GM23248 (cell line): ENCODE measurements around the gene PREX1. TPM values are rescaled to one million over a fixed set of nuclear protein-coding genes. Genes with fewer than 3 reads are reported as not detected.

Source experiments
- DNase-seq: peaks from one replicate; pipeline ENCODE4 v3.0.0-alpha.2; 2015
- H2AFZ ChIP-seq: fragments of 200-600 bp; sonication (generic); 2 replicates; pipeline ENCODE4 v1.6.1; 2016; ENCODE audit warnings: antibody characterized with exemption
- H3F3A ChIP-seq: fragments of 200-600 bp; sonication (generic); 2 replicates; pipeline ENCODE4 v1.6.1; 2016; ENCODE audit warnings: mild to moderate bottlenecking, antibody characterized with exemption, mixed run types; ENCODE audit not compliant: insufficient read depth
- H3K27ac ChIP-seq: fragments of 200-600 bp; sonication (generic); 2 replicates; pipeline ENCODE4 v1.5.1; 2016; ENCODE audit warnings: mild to moderate bottlenecking
- H3K27me3 ChIP-seq: fragments of 200-600 bp; sonication (generic); replicated peaks from 2 replicates; pipeline ENCODE4 v1.6.1; 2016; ENCODE audit warnings: mild to moderate bottlenecking; ENCODE audit not compliant: insufficient read depth
- H3K36me3 ChIP-seq: fragments of 200-600 bp; sonication (generic); 2 replicates; pipeline ENCODE4 v1.6.1; 2016; ENCODE audit warnings: low read depth, mild to moderate bottlenecking
- H3K4me1 ChIP-seq: fragments of 200-600 bp; sonication (generic); 2 replicates; pipeline ENCODE4 v1.6.1; 2016; ENCODE audit warnings: mild to moderate bottlenecking; ENCODE audit not compliant: insufficient read depth
- H3K4me2 ChIP-seq: fragments of 200-600 bp; sonication (generic); one replicate; pipeline ENCODE4 v1.6.1; 2016; ENCODE audit warnings: mild to moderate bottlenecking; ENCODE audit not compliant: unreplicated experiment
- H3K4me3 ChIP-seq: fragments of 200-600 bp; sonication (generic); 2 replicates; pipeline ENCODE4 v1.5.1; 2016; ENCODE audit warnings: mild to moderate bottlenecking
- H3K79me2 ChIP-seq: fragments of 200-600 bp; sonication (generic); 2 replicates; pipeline ENCODE4 v1.6.1; 2016; ENCODE audit warnings: mild to moderate bottlenecking; ENCODE audit not compliant: insufficient read depth
- H3K9ac ChIP-seq: fragments of 200-600 bp; sonication (generic); 2 replicates; pipeline ENCODE4 v1.6.1; 2016; ENCODE audit warnings: mild to moderate bottlenecking
- H3K9me2 ChIP-seq: fragments of 200-600 bp; sonication (generic); 2 replicates; pipeline ENCODE4 v1.6.1; 2016; ENCODE audit warnings: mixed run types, mild to moderate bottlenecking, moderate library complexity; ENCODE audit not compliant: insufficient read depth
- H3K9me3 ChIP-seq: fragments of 200-600 bp; sonication (generic); one replicate; pipeline ENCODE4 v1.6.1; 2017; ENCODE audit warnings: low read depth
- H4K20me1 ChIP-seq: fragments of 200-600 bp; sonication (generic); 2 replicates; pipeline ENCODE4 v1.6.0; 2016; ENCODE audit not compliant: insufficient read depth
- EZH2 ChIP-seq: fragments of 200-600 bp; sonication (generic); IDR thresholded peaks from 2 replicates; pipeline ENCODE4 v1.6.1; 2018; ENCODE audit warnings: antibody characterized with exemption, mild to moderate bottlenecking; ENCODE audit not compliant: insufficient read depth, poor library complexity, severe bottlenecking
- EZH2phosphoT487 ChIP-seq: fragments of 200-600 bp; sonication (generic); IDR thresholded peaks from 2 replicates; pipeline ENCODE4 v1.6.1; 2018; ENCODE audit warnings: antibody characterized with exemption, moderate library complexity, mild to moderate bottlenecking, low read depth; ENCODE audit not compliant: insufficient read depth
- WGBS, 2 experiments: methylation state at CpG; one replicate each; pipeline ENCODE4 v1.1.6; 2015 to 2017; ENCODE audit warnings: low lambda C conversion rate in 2 of 2, low coverage in 1 of 2; ENCODE audit errors: missing lambda C conversion rate in 2 of 2; 5-methylcytosine and 5-hydroxymethylcytosine counted together
- in situ Hi-C: fragments of 300-500 bp; cut with MboI; formaldehyde crosslinking; loops from 2 replicates; pipeline ENCODE4 v1.15.0; 2020
- polyA plus RNA-seq: library from polyadenylated mRNA; unstranded; fragments of >200 nt; fragmentation: Nextera tagmentation; extraction: Ambion mirVana; gene quantifications from 2 replicates; pipeline ENCODE4 v1.2.1, GENCODE V29; 2016
- total RNA-seq: library from RNA; depleted of rRNA; stranded (reverse); fragments of >200 nt; shearing (Covaris generic); gene quantifications from 2 replicates; pipeline ENCODE4 v1.2.3, GENCODE V29; 2014

PREX1 gene
- total and polyA plus RNA-seq, 2 experiments from 2014 or later: 0.13 to 0.65 TPM

GRCh38 chr20:48583801-48584200 is 244.0 kb downstream of the PREX1 start:
- DNase-seq: no peak
- Histone ChIP-seq H3K9ac (no peak overlapping the region), H3F3A (no peaks in the 10 kb centered on the region), H3K9me3 (no peaks in the 10 kb centered on the region), H4K20me1 (no peaks in the 10 kb centered on the region), H3K4me3 (no peak overlapping the region), H3K9me2 (no peaks in the 10 kb centered on the region), H3K36me3 (no peaks in the 10 kb centered on the region), H3K4me1 (no peaks in the 10 kb centered on the region), H2AFZ (no peak overlapping the region), H3K27ac (no peak overlapping the region), H3K4me2 (no peak overlapping the region), H3K27me3 (peaks cover 3% of the 10 kb centered on the region; the same call in 1 of the 2 replicates), H3K79me2 (no peaks in the 10 kb centered on the region)
- TF ChIP-seq EZH2: no peak
- no peak for TF ChIP-seq EZH2phosphoT487
- in situ Hi-C loops: no loop called here
- WGBS, 2 experiments: 65 to 68% methylated on average over 11 of the region's 11 CpGs

- Histone ChIP-seq H3K27me3 (peaks cover 3% of the 10 kb centered on the region; the same call in 1 of the 2 replicates), H3K9ac (no peak overlapping the region), H3K4me1 (no peaks in the 10 kb centered on the region), H3K9me3 (no peaks in the 10 kb centered on the region), H3K9me2 (no peaks in the 10 kb centered on the region), H2AFZ (no peak overlapping the region), H3K36me3 (no peaks in the 10 kb centered on the region), H3K27ac (no peak overlapping the region), H3K4me3 (no peak overlapping the region), H3K79me2 (no peaks in the 10 kb centered on the region), H3F3A (no peaks in the 10 kb centered on the region), H4K20me1 (no peaks in the 10 kb centered on the region), H3K4me2 (no peak overlapping the region)
- in situ Hi-C loops: no loop called here
- 51 to 53% methylated on average over 11 of the region's 11 CpGs for WGBS, 2 experiments
- TF ChIP-seq EZH2: no peak
- TF ChIP-seq EZH2phosphoT487: no peak
- DNase-seq: no peak
Observed at GRCh38 chr20:48583171-48583570, 244.6 kb downstream of the PREX1 start.

- DNase-seq: no peak
- no peak overlapping the region for H3K27ac ChIP-seq
- WGBS, 2 experiments: 39 to 43% methylated on average over 5 of the region's 5 CpGs
- H3K27me3 ChIP-seq: peaks cover 3% of the 10 kb centered on the region; the same call in 1 of the 2 replicates
- H3K4me3 ChIP-seq: no peak overlapping the region
- no peaks in the 10 kb centered on the region for H3K9me3 ChIP-seq
- no peak overlapping the region for H2AFZ ChIP-seq
- no peak overlapping the region for H3K9ac ChIP-seq
- no peak for TF ChIP-seq EZH2
- TF ChIP-seq EZH2phosphoT487: no peak
- H3K79me2 ChIP-seq: no peaks in the 10 kb centered on the region
- H4K20me1 ChIP-seq: no peaks in the 10 kb centered on the region
- H3K36me3 ChIP-seq: no peaks in the 10 kb centered on the region
- no peaks in the 10 kb centered on the region for H3K4me1 ChIP-seq
- H3K4me2 ChIP-seq: no peak overlapping the region
- in situ Hi-C loops: no loop called here
- no peaks in the 10 kb centered on the region for H3K9me2 ChIP-seq
- H3F3A ChIP-seq: no peaks in the 10 kb centered on the region
Observed at GRCh38 chr20:48582673-48582985, 245.2 kb downstream of the PREX1 start.

GRCh38 chr20:48581167-48581566 is 246.6 kb downstream of the PREX1 start:
- Histone ChIP-seq H3K27ac (no peak overlapping the region), H3K4me1 (no peaks in the 10 kb centered on the region), H3K9me3 (no peaks in the 10 kb centered on the region), H3K36me3 (no peaks in the 10 kb centered on the region), H3K9me2 (no peaks in the 10 kb centered on the region), H3K79me2 (no peaks in the 10 kb centered on the region), H3F3A (no peaks in the 10 kb centered on the region), H3K27me3 (peaks cover 3% of the 10 kb centered on the region; the same call in 1 of the 2 replicates), H3K9ac (no peak overlapping the region), H4K20me1 (no peaks in the 10 kb centered on the region), H3K4me2 (no peak overlapping the region), H3K4me3 (no peak overlapping the region), H2AFZ (no peak overlapping the region)
- in situ Hi-C loops: no loop called here
- 40 to 52% methylated on average over 5 of the region's 5 CpGs for WGBS, 2 experiments
- DNase-seq: no peak
- TF ChIP-seq EZH2 (no peak), EZH2phosphoT487 (no peak)
